CD4-positive, alpha-beta T cell treated with Interleukin-6 for 4 hours (primary cell): ENCODE results near the gene CDC37L1.

Experiments used
- DNase-seq: peaks from one replicate; pipeline ENCODE4 v3.0.0-alpha.2; 2020; ENCODE audit warnings: mixed read lengths

CDC37L1 gene

GRCh38 chr9:4756420-4756819 lies 77.1 kb downstream of the CDC37L1 start:
- DNase-seq, result no peak
